ENCODE data around the gene CCDC85C.
A peak's percentile ranks its signal among the peaks of the same experiment; 100 is the strongest.

CCDC85C gene

GRCh38 chr14:99630202-99630601, 26.2 kb upstream of the CCDC85C start:
- DNase-seq (ENCODE audit: low spot score) = no peak

GRCh38 chr14:99628887-99629618, 25.0 kb upstream of the CCDC85C start:
- DNase-seq (ENCODE audit: low spot score) = peak; percentile 40

- no peak for DNase-seq (ENCODE audit: low spot score)
Observed at GRCh38 chr14:99627510-99628381, 23.7 kb upstream of the CCDC85C start.

- DNase-seq (ENCODE audit: low spot score) = no peak
Observed at GRCh38 chr14:99627100-99627499, 23.1 kb upstream of the CCDC85C start.

GRCh38 chr14:99626041-99626648, 22.1 kb upstream of the CCDC85C start:
- no peak for DNase-seq (ENCODE audit: low spot score)

GRCh38 chr14:99625476-99625875, 21.5 kb upstream of the CCDC85C start:
- no peak for DNase-seq (ENCODE audit: low spot score)

GRCh38 chr14:99624971-99625370, 21.0 kb upstream of the CCDC85C start:
- DNase-seq (ENCODE audit: low spot score) = no peak

- DNase-seq (ENCODE audit: low spot score) = no peak
Observed at GRCh38 chr14:99624024-99624423, 20.0 kb upstream of the CCDC85C start.

- DNase-seq (ENCODE audit: low spot score) = no peak
Observed at GRCh38 chr14:99621948-99622347, 17.9 kb upstream of the CCDC85C start.

GRCh38 chr14:99619835-99620834, 16.1 kb upstream of the CCDC85C start:
- DNase-seq (ENCODE audit: low spot score) = no peak

- DNase-seq (ENCODE audit: low spot score) = no peak
Observed at GRCh38 chr14:99616832-99617800, 13.1 kb upstream of the CCDC85C start.

GRCh38 chr14:99615497-99616157, 11.6 kb upstream of the CCDC85C start:
- DNase-seq (ENCODE audit: low spot score) = no peak

- DNase-seq (ENCODE audit: low spot score) = no peak
Observed at GRCh38 chr14:99612738-99613330, 8.8 kb upstream of the CCDC85C start.

- DNase-seq (ENCODE audit: low spot score) = no peak
Observed at GRCh38 chr14:99612071-99612737, 8.2 kb upstream of the CCDC85C start.

- DNase-seq (ENCODE audit: low spot score) = no peak
Observed at GRCh38 chr14:99611646-99612045, 7.6 kb upstream of the CCDC85C start.

GRCh38 chr14:99609245-99610170, 5.5 kb upstream of the CCDC85C start:
- DNase-seq (ENCODE audit: low spot score) = no peak

GRCh38 chr14:99608591-99608990, 4.6 kb upstream of the CCDC85C start:
- no peak for DNase-seq (ENCODE audit: low spot score)

GRCh38 chr14:99606359-99606758, 2.4 kb upstream of the CCDC85C start:
- no peak for DNase-seq (ENCODE audit: low spot score)
